Measurements from ENCODE around the gene PEAK3.

DNA sequence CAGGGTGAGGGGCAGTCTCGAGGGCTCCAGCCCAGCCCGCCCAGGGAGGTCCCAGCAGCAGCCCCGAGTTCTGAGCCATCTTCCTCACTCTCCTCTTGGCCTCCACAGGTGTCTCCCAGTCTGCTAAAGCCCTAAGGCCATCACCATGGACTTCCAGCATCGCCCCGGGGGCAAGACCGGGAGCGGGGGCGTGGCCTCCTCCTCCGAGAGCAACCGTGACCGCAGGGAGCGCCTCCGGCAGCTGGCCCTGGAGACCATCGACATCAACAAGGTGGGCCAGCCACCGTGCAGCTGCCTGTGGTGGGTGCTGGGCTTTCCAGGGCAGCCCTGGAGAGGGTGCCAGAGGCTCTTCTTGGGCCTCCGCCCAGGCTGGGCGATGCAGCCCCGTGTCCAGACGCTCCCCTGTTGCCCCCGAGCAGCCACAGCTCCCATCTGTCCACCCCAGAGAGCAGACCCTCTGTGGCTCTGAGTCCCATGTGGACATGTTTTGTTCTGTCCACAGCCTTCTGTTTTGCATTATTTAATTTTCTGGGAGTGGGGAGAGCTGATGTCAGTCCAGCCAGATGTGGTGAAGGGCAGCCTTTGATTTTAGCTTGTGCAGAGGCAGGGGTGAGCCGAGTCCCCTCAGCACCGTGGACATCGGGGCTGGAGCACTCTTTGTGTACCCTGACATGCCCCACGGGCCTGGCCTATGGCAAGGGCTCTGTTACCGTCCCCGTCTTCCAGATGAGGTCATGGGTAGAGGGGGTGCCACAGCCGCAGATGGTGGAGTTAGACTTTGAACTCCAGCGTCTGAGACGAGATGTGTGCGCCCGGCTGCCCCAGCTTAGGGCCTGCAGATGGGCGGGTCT is 38.5 kb downstream of the PEAK3 start:
- TF ChIP-seq, protein P1, sequence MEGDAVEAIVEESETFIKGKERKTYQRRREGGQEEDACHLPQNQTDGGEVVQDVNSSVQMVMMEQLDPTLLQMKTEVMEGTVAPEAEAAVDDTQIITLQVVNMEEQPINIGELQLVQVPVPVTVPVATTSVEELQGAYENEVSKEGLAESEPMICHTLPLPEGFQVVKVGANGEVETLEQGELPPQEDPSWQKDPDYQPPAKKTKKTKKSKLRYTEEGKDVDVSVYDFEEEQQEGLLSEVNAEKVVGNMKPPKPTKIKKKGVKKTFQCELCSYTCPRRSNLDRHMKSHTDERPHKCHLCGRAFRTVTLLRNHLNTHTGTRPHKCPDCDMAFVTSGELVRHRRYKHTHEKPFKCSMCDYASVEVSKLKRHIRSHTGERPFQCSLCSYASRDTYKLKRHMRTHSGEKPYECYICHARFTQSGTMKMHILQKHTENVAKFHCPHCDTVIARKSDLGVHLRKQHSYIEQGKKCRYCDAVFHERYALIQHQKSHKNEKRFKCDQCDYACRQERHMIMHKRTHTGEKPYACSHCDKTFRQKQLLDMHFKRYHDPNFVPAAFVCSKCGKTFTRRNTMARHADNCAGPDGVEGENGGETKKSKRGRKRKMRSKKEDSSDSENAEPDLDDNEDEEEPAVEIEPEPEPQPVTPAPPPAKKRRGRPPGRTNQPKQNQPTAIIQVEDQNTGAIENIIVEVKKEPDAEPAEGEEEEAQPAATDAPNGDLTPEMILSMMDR (IDR thresholded peaks at IDR 0.05) = no peak
- no peak for TF ChIP-seq POLR2A (IDR thresholded peaks at IDR 0.05)
